Stomach (tissue), 4 donors: ENCODE results near the gene PNPLA6.
"Not testable (repeated sequence)": the region's sequence is repeated elsewhere in the genome, so short reads cannot be mapped to it uniquely, and the experiment has no call there.

Experiments used
- CTCF ChIP-seq, 7 experiments: fragments of 450-650 bp in 4 of 7; fragments of 200-600 bp in 3 of 7; sonication (generic) in 3 of 7; IDR thresholded peaks; one replicate each; pipeline ENCODE4 v1.5.1; 2016 to 2019; ENCODE audit warnings: antibody characterized with exemption in 7 of 7, control low read depth in 2 of 7, mild to moderate bottlenecking in 1 of 7
- EP300 ChIP-seq: sonication (generic); formaldehyde crosslinking; IDR thresholded peaks from one replicate; pipeline ENCODE4 v1.6.1; 2017; ENCODE audit warnings: antibody characterized with exemption
- POLR2AphosphoS5 ChIP-seq, 3 donors: sonication (generic); formaldehyde crosslinking; IDR thresholded peaks; one replicate each; pipeline ENCODE4 v1.6.1; 2016; ENCODE audit warnings: antibody characterized with exemption in 3 of 3

- TF ChIP-seq EP300; POLR2AphosphoS5 (IDR thresholded peaks at IDR 0.05); CTCF (IDR thresholded peaks at IDR 0.05): not testable (repeated sequence)
These were observed 3.5 kb downstream of the PNPLA6 start for GRCh38 chr19:7538990-7539389.
